ENCODE data around the gene FOXO4.
A peak's percentile ranks its signal among the peaks of the same experiment; 100 is the strongest.
"Not testable (repeated sequence)": the region's sequence is repeated elsewhere in the genome, so short reads cannot be mapped to it uniquely, and the experiment has no call there.

The FOXO4 gene

GRCh38 chrX:71095555-71095980, at the start of gene FOXO4:
Gene FOXO4 (plus strand): TSS chrX:71095851. CDS start chrX:71096529, 678 bp downstream.
- peak within 1 kb of the TSS; percentile 36; the same call in 1 of the 2 replicates for H3K27ac ChIP-seq
- CTCF ChIA-PET, result no interaction called here

GRCh38 chrX:71047891-71048290, 47.8 kb upstream of the FOXO4 start:
- DNase-seq (ENCODE audit: low spot score); H3K27ac ChIP-seq; CTCF ChIA-PET; POLR2A ChIA-PET (ENCODE audit: low non-redundant PET): not testable (repeated sequence)

More at GRCh38 chrX:71095555-71095980, at the start of gene FOXO4:
- peak; percentile 85 for DNase-seq (ENCODE audit: low spot score)
- POLR2A ChIA-PET (ENCODE audit: low non-redundant PET), result no interaction called here
- TF ChIP-seq CTCF (conservative IDR thresholded peaks at IDR 0.05; ENCODE audit: low read depth), result no peak

- DNase-seq (ENCODE audit: low spot score), result no peak
- ChIA-PET POLR2A (ENCODE audit: low non-redundant PET) (no interaction called here), CTCF (no interaction called here)
- H3K27ac ChIP-seq, result no peak overlapping the region
- TF ChIP-seq CTCF (conservative IDR thresholded peaks at IDR 0.05; ENCODE audit: low read depth), result no peak
These were observed 42.9 kb upstream of the FOXO4 start for GRCh38 chrX:71052721-71053120.

- CTCF ChIA-PET, result no interaction called here
These were observed 42.4 kb upstream of the FOXO4 start for GRCh38 chrX:71053217-71053621.

GRCh38 chrX:71056867-71057266, 38.8 kb upstream of the FOXO4 start:
- no peak overlapping the region for H3K27ac ChIP-seq
- DNase-seq (ENCODE audit: low spot score), result no peak
- ChIA-PET POLR2A (ENCODE audit: low non-redundant PET) (no interaction called here), CTCF (no interaction called here)
- TF ChIP-seq CTCF (conservative IDR thresholded peaks at IDR 0.05; ENCODE audit: low read depth), result no peak

More at GRCh38 chrX:71053217-71053621, 42.4 kb upstream of the FOXO4 start:
- DNase-seq (ENCODE audit: low spot score), result no peak
- H3K27ac ChIP-seq, result no peak overlapping the region
- no peak for TF ChIP-seq CTCF (conservative IDR thresholded peaks at IDR 0.05; ENCODE audit: low read depth)
- POLR2A ChIA-PET (ENCODE audit: low non-redundant PET), result no interaction called here

- TF ChIP-seq CTCF (conservative IDR thresholded peaks at IDR 0.05; ENCODE audit: low read depth), result no peak
- ChIA-PET CTCF (no interaction called here), POLR2A (ENCODE audit: low non-redundant PET) (no interaction called here)
- no peak overlapping the region for H3K27ac ChIP-seq
- no peak for DNase-seq (ENCODE audit: low spot score)
These were observed 37.7 kb upstream of the FOXO4 start for GRCh38 chrX:71057848-71058530.

- POLR2A ChIA-PET (ENCODE audit: low non-redundant PET), result no interaction called here
- CTCF ChIA-PET, result no interaction called here
- TF ChIP-seq CTCF (conservative IDR thresholded peaks at IDR 0.05; ENCODE audit: low read depth), result no peak
- no peak overlapping the region for H3K27ac ChIP-seq
- DNase-seq (ENCODE audit: low spot score), result no peak
These were observed 35.5 kb upstream of the FOXO4 start for GRCh38 chrX:71060127-71060526.
